HG03139 (cell line): ENCODE data around the gene GOLPH3L.
"Not testable (repeated sequence)": the region's sequence is repeated elsewhere in the genome, so short reads cannot be mapped to it uniquely, and the experiment has no call there.

Experiments
- ATAC-seq: cut with Tn5 transposase; IDR thresholded peaks from one replicate; pipeline ENCODE4 v1.9.1; 2021; ENCODE audit not compliant: unreplicated experiment

Gene GOLPH3L

DNA sequence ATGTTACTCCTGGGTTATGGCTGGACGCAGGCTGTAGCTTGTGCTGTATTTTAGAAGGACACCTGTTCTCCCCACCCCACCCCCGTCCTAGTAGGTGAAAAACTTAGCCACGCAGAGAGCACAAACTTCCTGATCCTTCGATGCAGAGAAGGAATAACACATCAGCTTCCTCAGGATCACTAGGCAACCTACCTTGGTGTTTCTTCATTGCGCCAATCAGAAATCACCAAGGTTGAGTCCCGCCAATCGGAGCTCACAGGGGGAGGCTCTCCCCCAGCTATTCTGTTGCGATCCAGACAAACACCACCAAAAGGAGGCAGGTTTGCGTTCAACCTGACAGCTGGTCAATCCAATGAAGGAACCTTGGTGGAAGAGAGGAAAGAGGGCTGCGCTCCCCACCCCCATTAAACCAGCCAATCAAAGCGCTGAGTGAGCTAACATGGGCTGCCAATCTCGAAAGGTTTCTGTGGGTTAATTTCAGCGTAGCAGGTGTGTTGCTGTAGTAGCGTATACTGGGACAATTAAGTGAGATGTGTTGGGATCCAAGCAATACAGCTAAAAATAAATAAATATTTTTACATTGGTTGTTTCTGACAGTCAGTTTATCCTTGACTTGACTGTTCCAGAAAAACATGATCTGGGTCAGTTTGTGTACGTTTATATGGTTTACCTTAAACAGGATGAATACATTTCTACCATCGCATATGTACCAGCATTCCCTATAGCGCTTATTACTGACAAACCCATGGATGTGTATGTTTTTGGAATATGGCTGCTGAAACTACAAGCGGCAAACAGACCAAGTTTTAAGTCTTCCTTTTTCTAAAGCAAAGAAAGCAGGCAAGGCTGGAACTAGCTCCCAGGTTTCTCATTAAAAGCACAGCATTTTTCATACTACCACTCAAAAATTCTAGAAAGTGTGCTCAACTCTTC lies at the start of gene GOLPH3L:
GOLPH3L (minus strand) TSS at position 160 of the 933 bp plus-strand sequence. CDS start 2,316 bp downstream, outside the sequence.
- ATAC-seq: peak; percentile 97

DNA sequence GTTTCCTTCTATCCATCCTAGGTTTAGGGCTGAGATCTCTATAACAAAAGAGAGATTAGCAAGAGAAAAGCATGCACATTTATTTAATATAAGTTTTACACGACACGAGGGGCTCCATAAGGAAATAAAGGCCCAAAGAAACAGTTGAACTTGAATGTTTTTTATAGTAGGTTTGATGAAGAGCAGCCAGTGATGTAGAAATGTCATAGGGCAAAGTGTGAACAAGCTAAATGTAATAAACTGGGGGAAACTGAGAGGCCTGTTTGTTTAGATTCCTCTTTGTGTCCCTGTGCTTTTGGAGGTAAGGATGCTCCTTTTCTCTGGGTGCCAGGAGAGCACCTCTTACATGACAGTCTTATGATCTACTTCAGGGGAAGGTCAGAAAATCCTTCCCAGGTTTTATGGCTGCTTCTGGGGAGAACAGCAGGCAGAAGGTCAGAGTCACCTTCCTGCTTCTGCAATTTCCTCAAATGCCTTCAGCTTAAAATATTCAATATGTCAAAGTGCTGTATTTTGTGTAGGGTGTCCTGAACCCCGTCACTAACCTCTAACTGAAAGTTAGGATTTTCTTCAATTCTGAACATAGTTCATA lies 33.3 kb upstream of the GOLPH3L start:
- ATAC-seq: no peak

DNA sequence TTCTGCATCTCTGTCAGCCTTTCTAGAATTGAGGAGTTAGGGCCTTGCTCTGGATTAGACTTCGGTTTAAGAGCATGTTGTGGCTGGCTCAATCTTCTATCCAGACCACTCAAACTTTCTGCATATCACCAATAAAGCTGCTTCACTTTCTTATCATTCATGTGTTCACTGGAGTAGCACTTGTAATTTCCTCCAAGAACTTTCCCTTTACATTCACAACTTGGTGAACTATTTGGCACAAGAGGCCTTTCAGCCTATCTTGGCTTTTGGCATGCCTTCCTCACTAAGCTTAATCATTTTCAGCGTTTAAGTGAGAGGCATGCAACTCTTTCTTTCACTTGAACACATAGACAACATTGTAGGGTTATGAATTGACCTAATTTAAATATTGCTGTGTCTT lies 27.4 kb upstream of the GOLPH3L start:
- no peak for ATAC-seq

DNA sequence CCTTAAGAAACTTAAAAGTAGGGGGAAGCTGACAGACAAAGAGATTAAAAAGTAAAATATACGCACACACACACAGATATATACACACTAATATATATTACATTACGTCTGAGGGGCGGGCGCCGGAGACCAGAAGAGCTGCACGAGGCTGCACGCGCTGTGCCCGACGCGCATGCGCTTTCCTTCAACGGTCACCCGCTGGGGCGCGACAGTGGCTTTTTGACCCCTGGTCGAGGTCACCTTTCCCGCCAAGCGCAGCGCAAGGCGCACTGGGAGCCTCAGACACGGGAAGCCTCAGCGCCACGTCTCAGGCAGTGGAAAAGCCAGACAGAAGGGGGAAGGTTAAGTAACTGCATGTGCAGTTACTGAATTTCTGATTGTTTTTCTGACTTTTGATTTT lies 23.7 kb upstream of the GOLPH3L start, which contains the start of gene HORMAD1:
HORMAD1 (minus strand) TSS at position 193 of the 400 bp plus-strand sequence. CDS start 1,390 bp downstream, outside the sequence.
- no peak for ATAC-seq

DNA sequence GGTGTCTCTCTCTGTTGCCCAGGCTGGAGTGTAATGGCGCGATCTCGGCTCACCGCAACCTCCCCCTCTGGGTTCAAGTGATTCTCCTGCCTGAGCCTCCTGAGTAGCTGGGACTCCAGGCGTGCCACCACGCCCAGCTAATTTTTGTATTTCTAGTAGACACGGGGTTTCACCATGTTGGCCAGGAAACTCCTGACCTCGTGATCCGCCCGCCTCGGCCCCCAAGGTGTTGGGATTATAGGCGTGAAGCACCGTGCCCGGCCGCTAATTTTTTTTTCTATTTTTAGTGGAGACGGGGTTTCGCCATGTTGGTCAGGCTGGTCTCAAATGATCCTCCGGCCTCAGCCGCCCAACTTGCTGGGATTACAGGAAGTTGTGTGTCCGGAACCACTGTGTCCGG lies 23.1 kb upstream of the GOLPH3L start:
- no peak for ATAC-seq

DNA sequence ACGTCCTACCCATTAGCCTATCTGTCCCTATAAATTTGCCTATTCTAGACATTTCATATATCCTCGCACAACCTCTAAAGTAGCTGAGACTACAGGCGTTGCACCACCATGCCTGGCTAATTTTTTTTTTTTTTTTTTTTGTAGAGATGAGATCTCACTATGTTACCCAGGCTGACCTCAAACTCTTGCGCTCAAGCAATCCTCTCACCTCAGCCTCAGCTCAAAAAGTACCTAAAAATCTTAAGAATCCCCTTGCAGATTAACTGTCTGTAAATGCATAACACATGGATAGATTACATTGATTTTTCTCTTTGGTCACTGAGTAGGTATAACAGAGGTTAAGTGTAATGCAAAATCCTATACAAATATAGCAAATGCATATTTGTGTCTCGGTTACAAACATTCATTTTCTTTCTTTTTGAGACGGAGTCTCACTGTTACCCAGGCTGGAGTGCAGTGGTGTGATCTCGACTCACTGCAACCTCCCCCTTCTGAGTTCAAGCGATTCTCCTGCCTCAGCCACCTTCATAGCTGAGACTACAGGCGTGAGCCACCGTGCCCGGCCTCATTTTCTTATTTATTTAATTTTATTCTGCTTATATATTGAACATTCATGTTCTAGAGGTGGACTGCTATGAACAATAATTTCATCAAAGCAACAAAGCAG lies 21.4 kb upstream of the GOLPH3L start:
- no peak for ATAC-seq

DNA sequence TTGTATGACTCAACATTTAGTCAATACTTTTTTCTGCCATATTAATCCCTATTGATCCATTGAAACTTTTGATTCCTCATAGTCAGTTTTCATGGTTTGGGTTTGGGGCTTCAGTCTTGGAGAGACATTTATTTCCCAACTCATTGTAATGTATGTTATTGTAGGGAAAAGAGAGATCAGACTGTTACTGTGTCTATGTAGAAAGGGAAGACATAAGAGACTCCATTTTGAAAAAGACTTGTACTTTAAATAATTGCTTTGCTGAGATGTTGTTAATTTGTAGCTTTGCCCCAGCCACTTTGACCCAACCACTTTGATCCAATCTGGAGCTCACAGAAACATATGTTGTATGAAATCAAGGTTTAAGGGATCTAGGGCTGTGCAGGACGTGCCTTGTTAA lies 12.1 kb upstream of the GOLPH3L start:
- ATAC-seq: not testable (repeated sequence)

DNA sequence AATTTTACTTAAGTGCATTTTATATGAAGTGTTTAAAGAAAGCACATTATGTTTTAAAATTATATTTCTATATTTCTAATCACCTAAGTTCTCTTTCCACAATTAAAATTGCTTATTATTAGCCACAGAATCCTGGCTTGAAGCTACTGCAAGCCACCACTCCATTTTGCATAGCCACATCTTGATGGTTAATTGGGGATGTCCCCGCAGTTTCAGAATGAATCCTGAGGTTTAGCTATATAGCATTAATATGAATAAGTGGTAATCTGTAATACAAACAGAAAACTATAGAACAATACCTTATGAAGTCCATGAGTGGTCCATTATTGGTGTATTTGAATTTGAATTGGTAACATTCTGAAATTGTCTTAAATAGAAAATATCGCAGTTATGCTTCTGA lies 11.6 kb upstream of the GOLPH3L start:
- ATAC-seq: no peak

DNA sequence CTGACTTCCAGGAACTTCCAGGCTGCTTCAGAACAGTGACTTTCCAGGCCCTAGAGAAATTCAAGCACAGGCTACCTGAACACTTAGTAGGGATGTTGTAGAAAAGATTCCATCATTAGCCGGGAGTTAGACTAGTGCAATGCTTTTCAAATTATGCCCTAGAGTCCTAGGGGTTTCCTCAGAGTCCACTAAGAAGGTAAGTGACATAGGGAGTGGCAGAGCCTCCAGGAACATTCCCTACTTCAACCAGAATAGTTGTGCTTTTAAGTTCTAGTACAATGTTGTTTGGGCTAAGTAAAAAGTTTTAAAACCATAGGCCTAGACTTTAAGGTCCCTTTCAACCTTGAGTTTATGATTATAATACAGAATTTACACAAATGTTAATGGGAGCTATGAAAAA lies 9.1 kb upstream of the GOLPH3L start:
- ATAC-seq: no peak

DNA sequence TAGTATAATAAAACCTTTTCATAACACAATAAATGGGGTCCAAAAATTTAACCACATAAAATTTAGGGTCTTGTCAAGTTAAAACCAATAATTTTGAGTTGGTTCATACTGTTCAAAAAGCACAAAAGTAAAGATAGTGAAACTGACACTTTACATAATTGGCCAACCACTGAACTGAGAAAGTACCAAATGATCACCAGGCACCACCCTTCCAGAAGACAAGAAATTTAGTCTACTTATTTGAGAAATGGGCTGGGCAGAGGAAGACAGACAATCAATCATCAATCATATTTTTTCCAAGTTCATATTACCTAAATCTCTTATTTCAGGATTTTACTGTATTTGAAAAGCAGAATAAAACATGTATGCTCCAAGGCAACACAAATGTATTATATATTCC lies 6.5 kb upstream of the GOLPH3L start:
- no peak for ATAC-seq

DNA sequence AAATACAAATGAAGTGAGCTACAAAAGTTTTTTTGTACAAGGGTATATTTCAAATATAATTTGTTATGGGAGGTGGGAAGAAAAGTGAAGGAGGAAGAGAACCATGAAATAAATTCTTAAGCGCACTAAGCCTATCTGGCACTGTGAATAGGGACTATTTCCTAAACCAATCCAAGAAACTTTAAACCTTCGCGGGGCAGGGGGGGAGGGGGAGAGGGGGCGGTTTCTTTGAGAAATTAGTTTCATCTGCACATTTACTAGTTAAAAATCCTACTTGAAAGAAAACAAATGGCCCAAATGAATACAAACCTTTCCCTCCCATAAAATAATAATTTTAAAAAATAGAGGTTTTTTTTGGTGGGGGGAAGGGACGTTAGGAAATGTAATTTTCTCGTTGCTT lies 364 bp downstream of the GOLPH3L start:
- ATAC-seq: no peak

DNA sequence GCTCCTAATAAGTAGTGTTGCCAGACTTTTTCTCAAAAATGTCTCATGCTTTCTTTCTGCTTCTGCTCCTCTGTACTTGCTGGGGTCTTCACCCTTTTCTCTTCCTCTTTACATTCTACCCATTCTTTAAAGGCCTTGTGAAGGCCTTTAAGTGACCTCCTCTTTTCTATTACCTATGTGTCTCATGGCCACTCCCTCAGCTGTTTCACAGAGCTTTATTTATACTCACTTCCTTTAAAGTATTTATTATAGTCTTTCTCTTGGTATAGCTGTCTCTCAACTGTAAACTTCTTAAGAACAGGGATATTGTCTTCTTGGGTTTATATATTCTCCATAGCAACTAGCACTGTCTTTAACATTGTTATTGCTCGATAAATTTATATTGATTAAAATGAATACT lies 792 bp downstream of the GOLPH3L start:
- ATAC-seq: no peak

DNA sequence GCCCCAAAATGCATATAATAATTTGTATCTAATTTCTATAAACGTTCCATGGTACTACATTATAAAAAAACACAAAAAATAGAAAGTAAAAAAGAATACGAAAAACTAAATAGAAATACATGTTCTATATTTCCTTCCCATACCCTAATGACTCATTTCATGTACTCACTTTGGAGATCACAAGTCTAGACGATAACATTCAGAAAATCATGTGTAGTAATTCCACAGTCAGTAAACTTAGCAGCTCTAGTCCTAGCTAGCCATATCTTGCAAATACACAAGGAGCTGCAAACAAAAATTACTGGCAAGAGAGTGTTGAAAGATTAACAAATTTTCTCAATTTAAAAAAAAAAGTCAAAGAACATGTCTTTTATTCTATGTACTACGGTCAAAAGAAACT lies 1.4 kb downstream of the GOLPH3L start:
- no peak for ATAC-seq

DNA sequence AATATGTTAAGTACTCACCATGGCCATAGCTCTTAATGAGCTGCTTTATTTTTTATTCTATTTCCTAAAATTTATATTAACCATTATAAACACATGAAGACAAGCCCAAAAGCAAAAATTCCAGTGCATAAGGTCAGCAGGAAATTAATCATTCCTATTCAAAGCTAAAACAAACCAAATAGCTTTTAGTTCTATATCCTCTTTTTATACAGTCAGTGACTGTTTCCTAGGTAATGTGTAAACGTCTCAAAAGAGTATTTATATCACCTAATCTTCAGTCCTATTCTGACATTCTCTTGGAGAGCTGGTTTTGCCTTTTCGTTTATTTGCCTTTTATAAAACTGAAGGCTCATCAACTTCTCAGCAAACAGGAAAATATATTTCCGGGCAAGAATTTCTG lies 4.2 kb downstream of the GOLPH3L start:
- ATAC-seq: no peak

DNA sequence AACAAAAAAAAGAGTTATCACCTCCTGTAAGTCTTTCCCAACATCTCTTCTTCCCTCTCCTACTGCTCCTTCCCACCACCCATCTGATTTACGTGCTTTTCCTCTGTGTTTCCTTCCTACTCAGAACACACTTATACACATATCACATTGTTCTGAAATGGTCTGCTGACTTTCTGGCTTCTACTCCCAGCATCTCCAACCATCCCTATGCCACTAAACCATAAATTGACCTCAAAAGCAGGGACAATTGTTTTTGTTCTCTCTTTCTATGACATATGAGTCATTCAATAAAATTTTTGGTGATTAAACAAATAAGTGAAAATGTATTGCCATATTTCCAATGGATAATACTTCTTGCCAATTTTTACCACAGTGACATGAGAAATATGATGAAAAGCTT lies 8.2 kb downstream of the GOLPH3L start:
- ATAC-seq: no peak

DNA sequence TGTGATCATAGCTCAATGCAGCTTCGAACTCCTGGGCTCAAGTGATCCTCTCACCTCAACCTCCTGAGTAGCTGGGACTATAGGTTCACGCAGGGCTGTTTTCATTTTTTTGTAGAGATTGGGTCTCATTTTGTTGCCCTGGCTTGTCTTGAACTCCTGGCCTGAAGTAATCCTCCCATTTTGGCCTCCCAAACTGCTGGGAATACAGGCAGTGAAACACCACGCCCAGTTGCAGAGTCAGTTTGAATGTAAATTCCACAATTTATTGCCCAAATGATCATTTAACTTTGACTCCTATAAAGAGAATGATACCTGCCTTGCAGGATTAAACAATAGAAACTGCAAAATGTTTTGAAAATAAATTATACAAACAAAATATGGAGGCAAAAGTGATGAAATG lies 10.7 kb downstream of the GOLPH3L start:
- no peak for ATAC-seq

DNA sequence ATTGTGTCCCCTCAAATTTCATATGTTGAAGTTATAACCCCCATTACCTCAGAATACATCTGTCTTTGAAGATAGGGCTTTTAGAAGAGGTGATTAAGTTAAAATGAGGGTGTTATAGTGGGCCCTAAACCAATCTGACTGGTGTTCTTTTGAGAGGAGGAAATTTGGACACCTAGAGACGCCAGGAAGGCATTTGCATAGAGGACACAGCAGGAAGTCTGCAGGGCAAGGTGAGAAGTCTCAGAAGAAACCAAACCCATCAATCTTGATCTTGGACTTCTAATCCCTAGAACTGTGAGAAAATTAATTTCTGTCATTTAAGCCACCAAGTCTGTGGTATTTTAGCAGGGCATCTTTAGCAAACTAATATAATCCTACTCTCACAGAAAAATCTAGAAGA lies 13.0 kb downstream of the GOLPH3L start:
- ATAC-seq: no peak

DNA sequence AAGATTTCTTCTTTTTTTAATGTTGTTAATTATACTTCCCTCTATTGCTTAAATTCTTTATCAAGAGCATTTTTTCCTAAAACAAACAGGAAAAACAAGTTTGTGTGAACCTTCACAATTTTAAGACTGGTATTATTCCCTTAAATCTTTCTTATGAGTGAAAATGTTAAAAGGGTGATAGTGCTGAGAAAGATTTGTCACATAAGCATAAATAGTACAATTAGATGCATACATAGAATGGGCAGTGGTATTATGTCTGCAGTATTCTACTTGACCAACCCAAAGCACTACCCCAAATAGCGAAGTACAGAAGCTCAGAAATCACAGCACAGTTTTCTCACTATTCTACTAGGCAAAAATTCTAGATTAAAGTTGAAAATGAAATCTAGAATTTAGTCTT lies 18.0 kb downstream of the GOLPH3L start:
- ATAC-seq: no peak

DNA sequence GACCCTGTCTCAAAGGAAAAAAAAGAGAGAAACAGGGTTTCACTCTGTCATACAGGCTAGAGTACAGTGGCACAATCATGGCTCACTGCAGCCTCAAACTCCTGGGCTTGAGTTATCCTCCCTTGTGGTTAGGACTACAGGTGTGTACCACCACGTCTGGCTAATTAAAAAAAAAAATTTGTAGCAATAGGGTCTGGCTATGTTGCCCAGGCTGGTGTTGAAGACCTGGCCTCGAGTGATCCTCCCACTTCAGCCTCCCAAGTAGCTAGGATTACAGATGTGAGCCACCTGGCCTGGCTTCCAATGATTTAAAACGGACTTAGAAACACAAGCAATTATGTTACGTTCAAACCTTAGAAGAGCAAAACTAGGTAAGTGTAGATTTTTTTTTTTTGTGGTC lies 22.1 kb downstream of the GOLPH3L start:
- ATAC-seq: no peak

DNA sequence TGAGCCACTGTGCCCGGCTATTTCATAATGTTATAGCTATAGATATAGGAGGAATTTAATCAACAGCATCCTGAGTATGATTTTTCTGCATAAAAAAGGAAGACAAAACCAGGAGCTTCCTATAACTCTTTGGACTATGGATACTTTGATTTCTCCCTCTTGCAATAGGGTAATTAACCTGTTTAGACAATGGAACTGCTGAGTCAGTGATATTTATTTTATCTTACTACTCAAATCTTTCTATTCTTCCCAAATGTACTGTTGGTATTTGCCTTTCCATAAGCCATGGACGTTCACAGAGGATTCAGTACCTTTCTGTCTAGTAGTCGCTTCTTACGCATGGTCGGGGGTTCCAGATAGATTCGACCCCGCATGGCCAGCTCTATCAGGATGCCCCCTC lies 33.6 kb downstream of the GOLPH3L start:
- ATAC-seq: no peak

DNA sequence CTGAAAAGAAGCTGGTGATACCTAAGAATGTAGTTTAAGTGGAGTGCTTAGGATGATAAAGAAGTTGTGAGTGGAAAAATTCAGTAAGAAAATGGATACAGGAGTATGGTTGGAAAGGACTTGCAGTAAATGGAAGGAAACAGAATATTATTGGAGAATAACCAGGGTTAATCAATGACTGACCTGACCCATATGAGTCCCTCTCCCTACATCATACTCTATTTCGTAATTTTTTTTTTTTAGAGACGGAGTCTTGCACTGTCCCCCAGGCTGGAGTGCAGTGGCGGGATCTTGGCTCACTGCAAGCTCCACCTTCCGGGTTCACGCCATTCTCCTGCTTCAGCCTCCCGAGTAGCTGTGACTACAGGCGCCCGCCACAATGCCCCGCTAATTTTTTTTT lies 34.1 kb downstream of the GOLPH3L start:
- no peak for ATAC-seq

DNA sequence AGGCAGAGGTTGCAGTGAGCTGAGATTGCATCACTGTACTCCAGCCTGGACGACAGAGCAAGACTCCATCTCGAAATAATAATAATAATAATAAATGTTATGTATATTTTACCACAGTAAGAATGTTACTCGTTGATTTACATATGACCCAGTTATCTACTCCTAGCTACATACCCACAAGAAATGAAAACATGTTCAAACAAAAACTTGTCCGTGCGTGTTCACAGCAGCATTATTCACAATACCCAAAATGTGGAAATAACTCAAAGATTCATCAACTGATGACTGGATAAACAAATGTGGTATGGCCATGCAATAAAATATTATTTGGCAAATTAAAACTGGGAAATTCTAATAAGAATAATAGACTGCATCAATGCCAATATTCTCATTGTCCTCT lies 35.8 kb downstream of the GOLPH3L start:
- no peak for ATAC-seq
